Mucosa of rectum (tissue), 2 donors: ENCODE results near the gene CCDC61.

Experiments used
- H3K27ac ChIP-seq, 2 donors: one replicate each; pipeline ENCODE4 v1.7.0; 2013; ENCODE audit warnings: inconsistent platforms in 2 of 2, low read depth in 2 of 2, low read length in 2 of 2
- H3K27me3 ChIP-seq, 2 donors: one replicate each; pipeline ENCODE4 v1.7.0; 2013; ENCODE audit warnings: low read length in 2 of 2; ENCODE audit not compliant: control insufficient read depth in 2 of 2, insufficient read depth in 2 of 2
- H3K36me3 ChIP-seq, 2 donors: one replicate each; pipeline ENCODE4 v1.7.0; 2013; ENCODE audit warnings: low read length in 2 of 2; ENCODE audit not compliant: control insufficient read depth in 2 of 2, insufficient read depth in 2 of 2
- H3K4me1 ChIP-seq, 2 donors: one replicate each; pipeline ENCODE4 v1.7.0; 2013; ENCODE audit warnings: low read length in 2 of 2, mild to moderate bottlenecking in 1 of 2; ENCODE audit not compliant: control insufficient read depth in 2 of 2, insufficient read depth in 2 of 2
- H3K4me3 ChIP-seq, 2 donors: one replicate each; pipeline ENCODE4 v1.7.0; 2013; ENCODE audit warnings: low read length in 2 of 2
- H3K9ac ChIP-seq, 2 donors: one replicate each; pipeline ENCODE4 v1.7.0; 2013; ENCODE audit warnings: low read length in 2 of 2, low read depth in 1 of 2, mild to moderate bottlenecking in 1 of 2
- H3K9me3 ChIP-seq, 2 donors: one replicate each; pipeline ENCODE4 v1.7.0; 2013; ENCODE audit warnings: low read length in 2 of 2; ENCODE audit not compliant: control insufficient read depth in 2 of 2
- donor health status: healthy.
- donor health status: Normal muscosa, but diverticular disease.

Gene CCDC61

DNA sequence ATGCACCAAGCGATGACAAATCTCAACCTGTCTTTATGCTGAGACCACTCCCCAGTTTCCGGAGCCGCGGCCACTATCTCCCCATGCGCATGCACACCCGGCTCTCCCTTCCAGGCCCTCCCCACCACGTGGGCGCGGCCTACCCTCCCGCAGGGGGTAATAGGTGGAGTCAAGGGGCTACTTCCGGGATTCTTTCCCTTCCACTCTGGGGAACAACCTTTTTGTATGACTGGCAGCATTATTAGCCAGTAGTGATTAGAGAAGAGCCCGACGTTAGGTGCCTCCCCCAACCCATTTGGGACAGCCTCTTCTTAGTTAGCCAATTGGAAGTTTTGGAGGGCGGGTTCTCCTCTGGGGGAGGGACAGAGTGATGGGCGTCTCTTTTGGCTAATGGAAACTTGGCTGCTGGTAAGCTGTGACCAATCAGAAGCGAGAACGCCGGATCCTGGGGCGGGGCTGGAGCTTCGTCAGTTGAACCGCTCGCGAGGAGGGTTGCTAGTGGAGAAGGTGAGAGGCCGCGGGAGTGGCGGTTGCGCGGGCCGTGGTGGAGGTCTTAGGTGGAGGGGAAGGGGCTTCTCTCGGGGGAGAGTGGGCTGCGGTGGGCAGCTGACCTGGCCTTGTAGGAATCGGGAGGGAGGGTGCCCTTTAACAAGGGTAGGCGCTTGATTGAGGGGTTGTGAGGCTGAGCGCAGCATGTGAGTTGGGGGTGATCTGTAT lies at the start of gene CCDC61:
CCDC61 (plus strand) TSS at position 470 of the 717 bp plus-strand sequence. CDS start 7,552 bp downstream, outside the sequence.
- no peaks in the 10 kb centered on the region for H3K9me3 ChIP-seq
- no peaks in the 10 kb centered on the region for H3K36me3 ChIP-seq
- H3K27me3 ChIP-seq, result no peaks in the 10 kb centered on the region
- H3K4me3 ChIP-seq, result peak within 1 kb of the TSS; percentile 65 to 99
- H3K27ac ChIP-seq, result peak within 1 kb of the TSS; percentile 64 to 75
- peaks cover 6 to 7% of the 10 kb centered on the region in 2 donors for H3K4me1 ChIP-seq
- peak within 1 kb of the TSS; percentile 85 to 92 for H3K9ac ChIP-seq

DNA sequence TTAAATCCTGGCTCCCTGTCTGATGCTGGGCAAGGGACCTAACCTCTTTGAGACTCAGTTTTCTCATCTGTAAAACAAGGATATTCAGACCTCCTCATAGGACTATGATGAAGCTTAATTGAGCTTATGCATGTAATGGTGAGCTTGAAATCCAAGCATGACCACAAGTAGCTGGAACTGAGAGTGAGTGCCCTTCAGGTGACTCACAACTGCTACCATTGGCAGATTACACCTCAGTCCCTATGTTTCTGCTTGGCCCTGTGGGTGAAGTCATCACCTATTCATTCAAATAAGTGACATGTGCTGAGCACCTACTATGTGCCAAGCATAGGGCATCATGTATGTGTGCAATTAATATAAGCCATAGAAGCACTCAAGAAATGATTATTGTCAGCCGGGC lies 47.3 kb upstream of the CCDC61 start:
- no peaks in the 10 kb centered on the region for H3K36me3 ChIP-seq

GRCh38 chr19:45952341-45952685 lies 43.0 kb upstream of the CCDC61 start:
- H3K27me3 ChIP-seq, result peaks cover 0 to 5% of the 10 kb centered on the region in 2 donors
- H3K27ac ChIP-seq, result no peak overlapping the region
- H3K36me3 ChIP-seq, result no peaks in the 10 kb centered on the region
- peaks cover 0 to 4% of the 10 kb centered on the region in 2 donors for H3K4me1 ChIP-seq
- H3K4me3 ChIP-seq, result no peak overlapping the region
- no peaks in the 10 kb centered on the region for H3K9me3 ChIP-seq
- no peak overlapping the region for H3K9ac ChIP-seq

More for the DNA sequence above, 47.3 kb upstream of the CCDC61 start:
- no peak overlapping the region for H3K4me3 ChIP-seq
- H3K27me3 ChIP-seq, result peaks cover 0 to 8% of the 10 kb centered on the region in 2 donors
- H3K27ac ChIP-seq, result no peak overlapping the region
- H3K4me1 ChIP-seq, result no peaks in the 10 kb centered on the region
- no peak overlapping the region for H3K9ac ChIP-seq
- no peaks in the 10 kb centered on the region for H3K9me3 ChIP-seq

GRCh38 chr19:45952686-45953505 lies 42.4 kb upstream of the CCDC61 start:
- peak overlapping the region in 1 of 2 donors; percentile 29 for H3K4me3 ChIP-seq
- no peaks in the 10 kb centered on the region for H3K9me3 ChIP-seq
- no peak overlapping the region for H3K9ac ChIP-seq
- no peaks in the 10 kb centered on the region for H3K36me3 ChIP-seq
- H3K4me1 ChIP-seq, result peaks cover 0 to 4% of the 10 kb centered on the region in 2 donors
- peaks cover 0 to 4% of the 10 kb centered on the region in 2 donors for H3K27me3 ChIP-seq
- H3K27ac ChIP-seq, result no peak overlapping the region

GRCh38 chr19:45953676-45954075 lies 41.6 kb upstream of the CCDC61 start:
- Histone ChIP-seq H3K36me3 (no peaks in the 10 kb centered on the region), H3K4me1 (peaks cover 0 to 4% of the 10 kb centered on the region in 2 donors), H3K9me3 (no peaks in the 10 kb centered on the region), H3K9ac (no peak overlapping the region), H3K27me3 (peaks cover 2 to 6% of the 10 kb centered on the region in 2 donors), H3K4me3 (no peak overlapping the region), H3K27ac (no peak overlapping the region)

DNA sequence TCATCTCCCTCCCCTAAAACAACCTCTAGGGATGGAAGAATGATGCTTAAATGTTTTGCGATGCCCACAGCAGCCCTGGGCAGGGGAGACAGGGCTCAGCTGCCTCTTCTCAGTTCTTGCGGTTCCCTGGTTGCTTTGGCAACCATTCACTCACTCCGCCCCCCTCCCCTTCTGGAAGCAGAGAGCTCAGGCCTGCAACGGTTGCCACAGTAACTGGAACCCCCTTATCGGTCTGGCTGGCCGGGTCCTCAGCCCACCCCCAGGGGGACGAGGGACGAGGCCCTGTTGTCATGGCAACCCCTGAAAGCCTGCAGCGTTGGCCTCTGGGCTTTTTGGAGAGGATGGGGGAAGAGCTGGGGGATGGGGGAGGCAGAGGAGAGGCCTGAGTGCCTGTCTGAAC lies 41.1 kb upstream of the CCDC61 start:
- Histone ChIP-seq H3K27me3 (peaks cover 2 to 9% of the 10 kb centered on the region in 2 donors), H3K9me3 (no peaks in the 10 kb centered on the region), H3K36me3 (no peaks in the 10 kb centered on the region), H3K4me1 (peaks cover 0 to 4% of the 10 kb centered on the region in 2 donors), H3K4me3 (no peak overlapping the region), H3K9ac (no peak overlapping the region), H3K27ac (no peak overlapping the region)

- H3K27me3 ChIP-seq, result peaks cover 2 to 9% of the 10 kb centered on the region in 2 donors
- peaks cover 0 to 4% of the 10 kb centered on the region in 2 donors for H3K4me1 ChIP-seq
- H3K36me3 ChIP-seq, result no peaks in the 10 kb centered on the region
- H3K27ac ChIP-seq, result no peak overlapping the region
- no peak overlapping the region for H3K9ac ChIP-seq
- H3K4me3 ChIP-seq, result no peak overlapping the region
- no peaks in the 10 kb centered on the region for H3K9me3 ChIP-seq
Observed at GRCh38 chr19:45955905-45956608, 39.2 kb upstream of the CCDC61 start.

- H3K27me3 ChIP-seq, result peaks cover 0 to 12% of the 10 kb centered on the region in 2 donors
Observed at GRCh38 chr19:45958320-45958719, 36.9 kb upstream of the CCDC61 start.

DNA sequence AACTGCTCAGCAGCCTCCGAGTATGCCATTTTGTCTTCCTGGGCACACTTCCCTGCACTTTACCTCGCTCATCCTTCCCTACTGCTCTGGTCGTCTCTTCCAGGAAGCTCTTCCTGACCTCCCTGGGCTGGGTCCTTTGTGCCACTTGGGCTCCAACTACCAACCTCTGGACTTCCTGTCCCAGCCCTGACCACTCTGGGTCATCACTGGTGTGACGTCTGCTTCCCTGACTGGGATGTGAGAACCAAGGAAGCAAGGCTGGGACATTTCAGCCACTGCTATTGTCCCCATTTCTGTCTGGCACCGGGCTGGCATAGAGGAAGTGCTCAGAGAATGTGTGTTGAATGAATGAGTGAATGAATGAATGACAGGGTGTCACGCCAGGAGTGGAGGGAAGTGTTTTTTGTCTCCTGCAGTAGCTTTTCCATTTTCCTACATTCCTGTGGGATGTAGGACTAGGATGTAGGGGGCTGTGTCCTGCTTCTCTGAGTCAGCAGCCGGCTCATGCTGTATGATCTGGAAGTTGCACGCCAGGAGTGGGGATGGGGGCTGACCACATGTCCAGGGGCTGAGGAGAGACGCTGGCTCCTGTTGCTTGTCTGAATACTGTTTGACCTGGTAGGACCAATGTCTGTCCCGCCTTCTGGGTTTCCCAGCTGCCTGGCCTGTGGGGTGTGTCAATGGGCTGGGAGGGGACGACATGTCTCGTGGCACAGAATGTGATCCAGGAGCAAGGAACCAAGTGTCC lies 36.3 kb upstream of the CCDC61 start:
- Histone ChIP-seq H3K4me1 (no peaks in the 10 kb centered on the region), H3K27ac (no peak overlapping the region), H3K27me3 (peaks cover 0 to 12% of the 10 kb centered on the region in 2 donors), H3K9me3 (no peaks in the 10 kb centered on the region), H3K36me3 (no peaks in the 10 kb centered on the region), H3K4me3 (no peak overlapping the region), H3K9ac (no peak overlapping the region)

More at GRCh38 chr19:45958320-45958719, 36.9 kb upstream of the CCDC61 start:
- no peak overlapping the region for H3K4me3 ChIP-seq
- no peak overlapping the region for H3K27ac ChIP-seq
- H3K4me1 ChIP-seq, result peaks cover 0 to under 1% of the 10 kb centered on the region in 2 donors
- H3K36me3 ChIP-seq, result no peaks in the 10 kb centered on the region
- no peaks in the 10 kb centered on the region for H3K9me3 ChIP-seq
- H3K9ac ChIP-seq, result no peak overlapping the region
